Mucosa of descending colon (tissue), 3 donors: ENCODE results near the gene TRUB2. TPM values are rescaled to one million over a fixed set of nuclear protein-coding genes. Genes with fewer than 3 reads are reported as not detected.
A peak's percentile ranks its signal among the peaks of the same experiment; 100 is the strongest.
"Not testable (repeated sequence)": the region's sequence is repeated elsewhere in the genome, so short reads cannot be mapped to it uniquely, and the experiment has no call there.

Experiments used
- ATAC-seq: fragments of 200-7000 bp; cut with Tn5 transposase; one replicate; pipeline ENCODE4 v1.9.1; 2020; ENCODE audit warnings: mild to moderate bottlenecking, moderate library complexity
- DNase-seq, 3 donors: peaks; one replicate each; pipeline ENCODE4 v3.0.0-alpha.2; 2020
- H3K36me3 ChIP-seq: fragments of 200-600 bp; one replicate; pipeline ENCODE4 v1.8.0; 2021; ENCODE audit warnings: low read depth, mild to moderate bottlenecking
- H3K4me1 ChIP-seq: fragments of 200-600 bp; one replicate; pipeline ENCODE4 v1.8.0; 2021; ENCODE audit warnings: low read depth, mild to moderate bottlenecking
- H3K4me3 ChIP-seq: fragments of 200-600 bp; one replicate; pipeline ENCODE4 v1.8.0; 2021; ENCODE audit warnings: mild to moderate bottlenecking
- H3K9me3 ChIP-seq: fragments of 200-600 bp; one replicate; pipeline ENCODE4 v1.8.0; 2021; ENCODE audit warnings: mild to moderate bottlenecking
- intact Hi-C, 2 donors: fragments of 100-400 bp; cut with DNase I in 1 of 2; cut with micrococcal nuclease in 1 of 2; formaldehyde crosslinking; loops; one replicate each; pipeline versions ENCODE4 v1.11.0 to v1.11.1; 2022; cut with DNase I, micrococcal nuclease
- total RNA-seq, 3 donors: library from RNA; stranded (reverse); fragmentation: NEBNext Ultra II Directional in 2 of 3; extraction: Animal tissue kit (Norgen Biotek cat#: 25700) in 2 of 3; gene quantifications; one replicate each; pipeline versions ENCODE4 v1.2.1 to v1.2.4, GENCODE V29; 2021 to 2023
- TF ChIP-seq, protein P1 (sequence below): fragments of 200-600 bp; IDR thresholded peaks from one replicate; pipeline ENCODE4 v1.8.0; 2022; ENCODE audit warnings: antibody characterized with exemption, mild to moderate bottlenecking
- donor health status: DM: no; HTN: no; CAD: no; lungs with moderate emphysema.
- donor health status: DM: no; HTN: no; CAD: no.
- donor health status: DM: no; HTN: yes; CAD: no.

The TRUB2 gene
- total RNA-seq, 3 donors from 2014 or later = 18.8 to 27.5 (median 24.3) TPM

DNA sequence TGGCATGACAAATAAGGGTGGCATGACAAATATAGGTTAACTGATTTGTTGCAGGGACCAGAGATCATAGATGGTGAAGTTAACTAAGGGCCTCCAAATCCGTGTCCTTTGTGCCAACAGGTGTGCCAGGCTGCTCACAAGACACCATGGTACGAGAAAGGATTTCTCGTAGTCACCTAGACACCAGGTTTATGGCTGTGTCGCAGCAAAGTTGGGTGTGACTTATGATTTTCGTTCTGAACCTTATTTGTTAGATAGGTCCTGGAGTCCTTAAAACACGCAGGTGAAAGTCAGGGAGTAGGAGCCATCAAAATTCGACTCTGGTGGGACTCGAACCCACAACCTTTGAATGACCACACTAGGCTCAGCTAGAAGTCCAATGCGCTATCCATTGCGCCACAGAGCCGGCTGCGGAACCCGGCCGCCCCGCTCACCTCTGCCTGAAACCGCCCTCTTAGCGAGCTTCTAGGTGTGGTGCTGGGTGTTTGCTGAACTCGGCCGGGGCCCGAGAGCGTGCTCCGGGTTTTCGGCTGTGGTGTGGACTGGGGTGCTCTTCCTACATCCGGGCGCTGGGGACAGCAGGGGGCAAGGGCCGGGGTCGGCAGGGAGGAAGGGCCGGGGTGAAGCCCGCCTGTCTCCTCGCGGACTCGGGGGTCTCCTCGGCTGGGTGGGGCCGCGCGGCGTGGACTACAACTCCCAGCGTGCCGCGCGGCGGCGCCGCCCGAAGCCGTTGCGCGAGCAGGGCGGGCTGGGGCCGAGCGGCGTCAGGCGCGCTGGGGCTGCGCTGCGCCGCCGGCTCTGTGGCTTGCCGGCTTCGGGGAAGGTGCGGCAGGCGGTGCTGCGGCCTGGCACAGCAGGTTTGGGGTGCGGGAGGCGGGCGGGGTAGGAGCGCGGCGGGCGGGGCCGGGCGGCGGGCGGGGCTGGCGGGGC lies 17.8 kb upstream of the TRUB2 start, which contains the start of gene SLC27A4:
SLC27A4 (plus strand) TSS at position 767 of the 930 bp plus-strand sequence. CDS start 2,606 bp downstream, outside the sequence.
- TF ChIP-seq, protein P1, sequence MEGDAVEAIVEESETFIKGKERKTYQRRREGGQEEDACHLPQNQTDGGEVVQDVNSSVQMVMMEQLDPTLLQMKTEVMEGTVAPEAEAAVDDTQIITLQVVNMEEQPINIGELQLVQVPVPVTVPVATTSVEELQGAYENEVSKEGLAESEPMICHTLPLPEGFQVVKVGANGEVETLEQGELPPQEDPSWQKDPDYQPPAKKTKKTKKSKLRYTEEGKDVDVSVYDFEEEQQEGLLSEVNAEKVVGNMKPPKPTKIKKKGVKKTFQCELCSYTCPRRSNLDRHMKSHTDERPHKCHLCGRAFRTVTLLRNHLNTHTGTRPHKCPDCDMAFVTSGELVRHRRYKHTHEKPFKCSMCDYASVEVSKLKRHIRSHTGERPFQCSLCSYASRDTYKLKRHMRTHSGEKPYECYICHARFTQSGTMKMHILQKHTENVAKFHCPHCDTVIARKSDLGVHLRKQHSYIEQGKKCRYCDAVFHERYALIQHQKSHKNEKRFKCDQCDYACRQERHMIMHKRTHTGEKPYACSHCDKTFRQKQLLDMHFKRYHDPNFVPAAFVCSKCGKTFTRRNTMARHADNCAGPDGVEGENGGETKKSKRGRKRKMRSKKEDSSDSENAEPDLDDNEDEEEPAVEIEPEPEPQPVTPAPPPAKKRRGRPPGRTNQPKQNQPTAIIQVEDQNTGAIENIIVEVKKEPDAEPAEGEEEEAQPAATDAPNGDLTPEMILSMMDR = no peak
- intact Hi-C loops = no loop called here

DNA sequence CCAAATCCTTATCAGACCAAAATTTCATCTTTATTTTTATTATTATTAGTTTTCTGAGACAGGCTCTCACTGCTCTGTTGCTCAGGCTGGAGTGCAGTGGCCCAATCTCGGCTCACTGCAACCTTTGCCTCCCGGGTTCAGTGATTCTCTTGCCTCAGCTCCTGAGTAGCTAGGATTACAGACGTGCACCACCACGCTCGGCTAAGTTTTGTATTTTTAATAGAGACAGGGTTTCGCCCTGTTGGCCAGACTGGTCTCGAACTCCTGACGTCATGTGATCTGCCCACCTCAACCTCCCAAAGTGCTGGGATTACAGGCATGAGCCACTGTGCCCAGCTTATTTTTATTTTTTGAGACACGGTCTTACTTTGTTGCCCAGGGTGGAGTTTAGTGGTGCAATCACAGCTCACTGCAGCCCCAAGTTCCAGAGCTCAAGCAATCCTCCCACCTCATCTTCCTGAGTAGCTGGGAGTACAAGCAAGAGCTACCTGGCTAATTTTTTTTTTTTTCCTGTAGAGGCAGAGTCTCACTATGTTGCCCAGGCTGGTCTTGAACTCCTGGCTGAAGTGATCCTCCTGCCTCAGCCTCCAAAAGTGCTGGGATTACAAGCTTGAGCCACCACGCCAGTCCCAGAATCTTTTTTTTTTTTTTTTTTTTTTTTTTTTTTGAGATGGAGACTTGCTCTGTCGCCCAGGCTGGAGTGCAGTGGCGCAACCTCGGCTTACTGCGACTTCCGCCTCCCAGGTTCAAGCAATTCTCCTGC lies 16.8 kb upstream of the TRUB2 start:
- H3K4me1 ChIP-seq, H3K36me3 ChIP-seq, H3K9me3 ChIP-seq, H3K4me3 ChIP-seq, DNase-seq, intact Hi-C loops, ATAC-seq: not testable (repeated sequence)

More for the DNA sequence above, 17.8 kb upstream of the TRUB2 start, which contains the start of gene SLC27A4:
- peak; percentile 92 for ATAC-seq
- H3K4me3 ChIP-seq = peak within 1 kb of the TSS; percentile 68
- H3K36me3 ChIP-seq = no peaks in the 10 kb centered on the region
- H3K9me3 ChIP-seq = no peaks in the 10 kb centered on the region
- H3K4me1 ChIP-seq = no peaks in the 10 kb centered on the region
- DNase-seq = peak; percentile 83 to 92 (median 91)

DNA sequence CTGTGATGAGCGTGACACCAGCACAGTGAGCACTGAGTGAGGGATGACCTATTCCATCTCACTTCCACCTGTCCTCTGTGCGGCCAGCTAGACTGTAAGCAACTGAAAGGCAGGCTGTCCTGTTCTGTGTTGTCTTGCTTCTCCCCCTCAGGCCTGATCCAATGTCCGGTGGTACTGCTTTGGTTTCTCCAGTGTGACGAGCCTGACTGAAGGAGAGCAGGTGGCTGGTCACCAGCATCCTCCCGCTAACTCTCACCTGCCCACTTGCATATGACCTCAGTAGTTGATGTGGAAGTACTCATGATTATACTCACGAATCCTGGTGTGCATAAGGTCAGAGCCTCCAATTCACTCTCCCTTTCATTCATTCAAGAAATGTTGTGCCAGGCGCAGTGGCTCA lies 15.7 kb upstream of the TRUB2 start:
- H3K9me3 ChIP-seq = no peaks in the 10 kb centered on the region
- TF ChIP-seq, protein P1 = no peak
- H3K4me1 ChIP-seq = no peaks in the 10 kb centered on the region
- no peak for DNase-seq
- no peaks in the 10 kb centered on the region for H3K36me3 ChIP-seq
- intact Hi-C loops = no loop called here
- no peak overlapping the region for H3K4me3 ChIP-seq
- no peak for ATAC-seq

DNA sequence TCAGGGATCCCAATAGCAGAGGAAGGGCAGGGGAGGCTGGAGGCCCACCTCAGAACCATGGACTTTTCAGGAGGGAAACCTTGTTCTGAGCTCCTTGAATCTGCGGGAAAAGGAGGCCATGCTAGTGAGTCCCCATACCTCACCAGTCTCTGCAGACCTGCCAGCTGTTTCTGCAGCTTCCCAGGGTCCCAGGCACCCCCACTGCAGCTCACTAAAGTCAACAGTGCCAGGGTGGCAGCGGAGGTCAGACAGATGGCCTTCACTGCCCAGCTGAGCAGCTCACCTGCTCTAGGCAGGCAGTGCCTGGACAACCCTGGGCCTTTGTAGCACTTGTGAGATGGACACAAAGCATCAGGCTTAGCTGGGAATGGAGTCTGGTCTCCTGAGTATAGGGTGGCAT lies 13.7 kb upstream of the TRUB2 start:
- Histone ChIP-seq H3K36me3 (no peaks in the 10 kb centered on the region), H3K9me3 (no peaks in the 10 kb centered on the region), H3K4me1 (no peaks in the 10 kb centered on the region), H3K4me3 (no peak overlapping the region)
- TF ChIP-seq, protein P1 = no peak
- intact Hi-C loops = no loop called here
- DNase-seq (no peak), ATAC-seq (no peak)

DNA sequence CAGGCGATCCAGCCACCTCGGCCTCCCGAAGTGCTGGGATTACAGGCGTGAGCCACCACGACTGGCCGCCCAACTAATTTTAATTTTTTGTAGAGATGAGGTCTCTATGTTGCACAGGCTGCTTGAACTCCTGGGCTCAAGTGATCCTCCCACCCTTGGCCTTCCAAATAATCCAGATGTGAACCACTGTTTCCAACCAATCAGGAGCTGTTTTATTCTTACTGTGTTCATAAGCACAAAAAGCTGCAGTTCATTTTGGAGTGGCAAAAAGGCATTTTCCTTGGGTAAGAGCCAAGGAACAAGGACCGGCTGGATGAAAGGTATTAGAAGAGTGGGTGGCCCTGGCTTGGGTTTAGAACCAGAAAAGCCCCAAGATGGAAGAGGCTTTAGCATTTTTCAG lies 12.9 kb upstream of the TRUB2 start:
- TF ChIP-seq, protein P1 = no peak
- no peak for ATAC-seq
- H3K4me1 ChIP-seq = no peaks in the 10 kb centered on the region
- no peaks in the 10 kb centered on the region for H3K36me3 ChIP-seq
- intact Hi-C loops = no loop called here
- H3K4me3 ChIP-seq = no peak overlapping the region
- H3K9me3 ChIP-seq = no peaks in the 10 kb centered on the region
- no peak for DNase-seq

DNA sequence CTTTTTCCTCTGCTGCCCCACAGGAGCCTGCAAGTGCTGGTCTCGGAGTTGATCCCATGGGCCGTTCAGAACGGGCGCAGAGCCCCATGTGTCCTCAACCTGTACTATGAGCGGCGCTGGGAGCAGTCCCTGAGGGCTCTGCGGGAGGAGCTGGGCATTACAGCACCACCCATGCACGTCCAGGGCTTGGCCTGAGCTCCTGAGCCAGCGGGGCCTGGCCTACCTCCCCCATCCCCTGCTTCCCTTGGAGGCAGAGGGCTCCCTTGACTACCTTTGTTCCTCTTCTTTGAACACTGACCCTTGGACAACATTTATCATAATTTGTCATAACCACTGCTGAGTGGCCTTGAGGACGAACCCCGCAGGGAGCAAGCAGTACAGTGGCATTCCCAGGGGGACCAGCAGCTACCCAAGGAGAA lies 11.2 kb upstream of the TRUB2 start:
- H3K4me3 ChIP-seq = no peak overlapping the region
- ATAC-seq = no peak
- no peaks in the 10 kb centered on the region for H3K4me1 ChIP-seq
- H3K36me3 ChIP-seq = no peaks in the 10 kb centered on the region
- intact Hi-C loops = no loop called here
- TF ChIP-seq, protein P1 = no peak
- no peaks in the 10 kb centered on the region for H3K9me3 ChIP-seq
- no peak for DNase-seq
